Sciatic nerve (tissue), 2 donors: ENCODE data around the gene ARL10. TPM values are rescaled to one million over a fixed set of nuclear protein-coding genes. Genes with fewer than 3 reads are reported as not detected.
"Not testable (repeated sequence)": the region's sequence is repeated elsewhere in the genome, so short reads cannot be mapped to it uniquely, and the experiment has no call there.

Experiments used
- ATAC-seq: fragments of 200-7000 bp; cut with Tn5 transposase; one replicate; pipeline ENCODE4 v1.9.1; 2020; ENCODE audit warnings: mild to moderate bottlenecking, moderate library complexity
- DNase-seq: peaks from one replicate; pipeline ENCODE4 v3.0.0-alpha.2; 2020; ENCODE audit warnings: low spot score
- intact Hi-C: fragments of 100-400 bp; cut with DNase I; formaldehyde crosslinking; loops from one replicate; pipeline ENCODE4 v1.14.2; 2022
- total RNA-seq: library from RNA; stranded (reverse); fragmentation: NEBNext Ultra II Directional; extraction: Animal tissue kit (Norgen Biotek cat#: 25700); gene quantifications from one replicate; pipeline ENCODE4 v1.2.1, GENCODE V29; 2021
- donor health status: DM: no; HTN: no; CAD: no.
- donor health status: DM: no; HTN: no; CAD: no.

The ARL10 gene
- total RNA-seq, 1 donor from 2014 or later = 29.2 TPM

GRCh38 chr5:176406436-176407052, 41.3 kb downstream of the ARL10 start:
- DNase-seq (no peak), ATAC-seq (no peak)
- intact Hi-C loops = no loop called here

GRCh38 chr5:176407456-176408251, 42.4 kb downstream of the ARL10 start:
- no peak for DNase-seq
- intact Hi-C loops = no loop called here
- peak; percentile 87 for ATAC-seq

GRCh38 chr5:176408252-176408573, 42.9 kb downstream of the ARL10 start:
- ATAC-seq, DNase-seq, intact Hi-C loops: not testable (repeated sequence)

DNA sequence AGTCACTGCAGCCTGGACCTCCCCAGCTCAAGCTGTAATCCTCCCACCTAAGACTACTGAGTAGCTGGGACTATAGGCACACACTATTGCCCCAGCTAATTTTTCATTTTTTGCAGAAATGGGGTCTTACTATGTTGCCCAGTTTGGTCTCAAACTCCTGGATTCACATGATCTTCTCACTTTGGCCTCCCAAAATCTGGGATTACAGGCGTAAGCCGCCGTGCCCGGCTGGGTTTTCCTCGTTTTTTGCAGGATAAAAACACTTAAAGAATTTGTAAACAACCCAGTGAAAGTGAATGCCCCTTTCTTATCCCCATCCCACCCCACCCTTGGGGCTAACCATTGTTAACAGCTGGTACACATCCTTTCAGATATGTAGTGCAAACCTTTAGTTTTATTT, 43.3 kb downstream of the ARL10 start:
- no peak for DNase-seq
- intact Hi-C loops = no loop called here
- no peak for ATAC-seq

- intact Hi-C loops = no loop called here
- ATAC-seq = no peak
- DNase-seq = no peak
Observed at GRCh38 chr5:176409765-176410164, 44.5 kb downstream of the ARL10 start.

GRCh38 chr5:176410486-176411180, 45.3 kb downstream of the ARL10 start:
- no peak for DNase-seq
- intact Hi-C loops = no loop called here
- no peak for ATAC-seq

GRCh38 chr5:176412517-176413254, 47.4 kb downstream of the ARL10 start:
- intact Hi-C loops = no loop called here
- ATAC-seq (no peak), DNase-seq (no peak)

GRCh38 chr5:176413255-176413565, 47.9 kb downstream of the ARL10 start:
- no peak for ATAC-seq
- DNase-seq = no peak
- intact Hi-C loops = no loop called here

GRCh38 chr5:176413709-176414191, 48.5 kb downstream of the ARL10 start:
- intact Hi-C loops = no loop called here
- ATAC-seq = no peak
- no peak for DNase-seq

DNA sequence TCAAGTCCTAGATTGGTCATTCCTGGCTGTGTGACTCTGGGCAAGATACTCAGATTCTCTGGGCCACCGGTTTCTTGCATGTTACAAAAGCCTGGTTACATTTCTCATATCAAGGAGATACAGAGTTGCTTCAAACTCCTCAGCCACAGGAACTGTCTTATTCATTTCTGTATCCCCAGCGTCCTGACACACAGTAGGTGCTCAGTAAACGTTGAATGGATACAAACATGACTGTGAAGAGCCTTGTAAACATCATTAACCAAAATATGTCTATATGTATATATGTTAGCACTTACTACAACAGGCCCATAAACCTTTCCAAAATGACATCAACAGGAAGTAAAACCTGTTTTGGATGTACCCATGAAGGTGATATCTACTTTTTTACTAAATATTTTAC, 49.4 kb downstream of the ARL10 start:
- no peak for ATAC-seq
- intact Hi-C loops = no loop called here
- no peak for DNase-seq

DNA sequence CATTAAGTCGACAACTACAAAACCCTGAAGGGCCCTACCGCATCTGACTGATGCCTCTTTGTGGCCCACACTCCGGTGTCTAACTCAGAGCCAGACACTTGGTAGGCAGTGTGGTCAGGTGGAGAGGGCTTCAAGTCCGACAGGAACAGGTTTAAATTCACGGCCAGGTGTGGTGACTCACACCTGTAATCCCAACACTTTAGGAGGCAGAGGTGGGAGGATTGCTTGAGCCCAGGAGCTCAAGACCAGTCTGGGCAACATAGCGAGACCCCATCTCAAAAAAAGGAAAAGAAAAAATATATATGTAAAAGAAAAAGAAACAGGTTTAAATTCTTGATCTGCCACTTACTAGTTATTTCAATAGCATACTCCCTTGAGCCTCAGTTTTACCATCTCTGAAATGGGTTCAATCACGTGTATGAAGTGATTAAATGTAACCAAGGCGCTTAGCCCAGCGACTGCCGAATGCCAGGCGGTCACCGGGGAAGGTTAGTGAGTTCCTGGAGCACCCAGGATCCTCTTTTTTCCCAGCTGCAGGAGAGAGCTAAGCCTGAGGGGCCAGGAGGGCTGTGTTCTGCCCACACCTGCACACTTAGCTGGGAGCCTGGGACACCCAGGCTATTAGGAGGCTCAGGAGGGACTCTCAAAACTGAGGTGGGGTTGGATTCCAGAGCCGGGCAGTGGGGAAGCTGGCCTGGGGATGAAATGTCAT, 50.1 kb downstream of the ARL10 start:
- ATAC-seq = no peak
- no peak for DNase-seq
- intact Hi-C loops = no loop called here

DNA sequence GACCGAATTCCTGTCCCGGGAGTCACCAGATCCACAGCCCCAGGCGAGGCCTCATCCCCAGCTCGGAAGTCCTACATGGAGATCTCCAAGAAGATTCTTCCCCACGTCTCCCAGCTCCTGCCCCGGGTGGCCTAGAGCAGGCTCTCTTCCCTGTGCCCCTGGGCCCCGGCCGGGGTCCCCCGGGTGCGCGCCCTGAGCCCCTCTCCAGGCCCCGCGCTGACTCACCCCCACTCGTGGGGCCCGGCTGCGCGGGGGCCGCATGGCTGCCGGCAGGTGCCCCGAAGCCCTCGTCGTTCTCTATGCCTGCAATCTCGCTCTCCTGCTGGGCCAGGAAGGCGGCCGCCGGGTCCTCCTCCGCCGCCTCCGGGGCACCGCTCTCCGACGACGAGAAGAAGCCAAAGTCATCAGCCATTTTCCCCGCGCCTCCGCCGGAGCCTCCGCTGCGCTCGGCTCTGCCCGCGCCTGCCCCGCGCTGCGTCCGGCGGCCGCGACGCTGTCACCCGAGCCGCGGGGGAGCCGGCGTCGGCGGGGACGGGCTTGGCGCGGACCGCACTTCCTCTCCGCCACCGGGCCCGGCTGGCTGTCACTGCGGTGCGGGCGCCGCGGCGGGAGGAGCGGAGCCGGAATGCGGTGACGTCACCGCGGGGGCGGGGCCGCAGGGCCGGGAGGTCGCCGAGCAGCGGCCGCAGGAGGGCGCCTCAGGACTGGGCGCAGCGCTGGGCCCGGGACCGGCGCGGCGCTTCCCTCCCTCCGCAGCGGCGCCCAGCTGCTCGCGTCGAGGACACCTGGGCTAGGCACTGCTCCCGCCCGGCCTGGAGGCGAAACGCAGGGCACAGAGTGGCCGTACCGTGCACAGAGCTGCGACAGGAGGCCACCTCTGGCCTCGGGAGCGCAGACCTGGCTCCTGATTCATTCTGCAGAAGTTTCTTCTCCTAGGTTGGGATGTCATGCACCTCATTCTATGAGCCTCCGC, 51.0 kb downstream of the ARL10 start, which contains the start of gene CLTB:
TSS of gene CLTB (minus strand) at position 588 of the 973 bp plus-strand sequence. CDS start at position 412, 176 bp downstream.
- ATAC-seq = peak; percentile 96
- intact Hi-C loops = no loop called here
- DNase-seq = peak; percentile 95

GRCh38 chr5:176416965-176417364, 51.7 kb downstream of the ARL10 start:
- intact Hi-C loops = no loop called here
- ATAC-seq (no peak), DNase-seq (no peak)

GRCh38 chr5:176418251-176418650, 53.0 kb downstream of the ARL10 start:
- ATAC-seq (no peak), DNase-seq (no peak)
- intact Hi-C loops = no loop called here

DNA sequence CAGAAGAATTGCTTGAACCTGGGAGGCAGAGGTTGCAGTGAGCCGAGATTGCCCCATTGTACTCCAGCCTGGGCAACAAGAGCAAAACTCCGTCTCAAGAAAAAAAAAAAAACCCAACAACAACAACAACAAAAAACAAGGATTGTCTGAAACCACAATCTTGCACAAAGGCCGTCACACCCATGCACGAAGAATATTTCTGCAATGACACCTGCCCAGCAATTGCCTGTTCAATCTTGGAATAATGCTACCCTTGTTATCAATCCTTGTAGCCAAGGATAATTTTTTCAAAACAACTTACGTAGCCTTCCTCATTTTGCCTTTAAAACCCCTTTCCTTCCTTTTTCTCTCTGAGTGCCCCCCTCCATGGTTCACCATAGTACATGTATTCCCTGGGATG, 54.8 kb downstream of the ARL10 start:
- DNase-seq = no peak
- intact Hi-C loops = no loop called here
- ATAC-seq = no peak

GRCh38 chr5:176420972-176421544, 55.8 kb downstream of the ARL10 start:
- ATAC-seq = no peak
- no peak for DNase-seq
- intact Hi-C loops = no loop called here

GRCh38 chr5:176424181-176424580, 58.9 kb downstream of the ARL10 start:
- DNase-seq = no peak
- peak; percentile 57 for ATAC-seq
- intact Hi-C loops = no loop called here
